Measurements from ENCODE around the gene LNX2.

Gene LNX2

DNA sequence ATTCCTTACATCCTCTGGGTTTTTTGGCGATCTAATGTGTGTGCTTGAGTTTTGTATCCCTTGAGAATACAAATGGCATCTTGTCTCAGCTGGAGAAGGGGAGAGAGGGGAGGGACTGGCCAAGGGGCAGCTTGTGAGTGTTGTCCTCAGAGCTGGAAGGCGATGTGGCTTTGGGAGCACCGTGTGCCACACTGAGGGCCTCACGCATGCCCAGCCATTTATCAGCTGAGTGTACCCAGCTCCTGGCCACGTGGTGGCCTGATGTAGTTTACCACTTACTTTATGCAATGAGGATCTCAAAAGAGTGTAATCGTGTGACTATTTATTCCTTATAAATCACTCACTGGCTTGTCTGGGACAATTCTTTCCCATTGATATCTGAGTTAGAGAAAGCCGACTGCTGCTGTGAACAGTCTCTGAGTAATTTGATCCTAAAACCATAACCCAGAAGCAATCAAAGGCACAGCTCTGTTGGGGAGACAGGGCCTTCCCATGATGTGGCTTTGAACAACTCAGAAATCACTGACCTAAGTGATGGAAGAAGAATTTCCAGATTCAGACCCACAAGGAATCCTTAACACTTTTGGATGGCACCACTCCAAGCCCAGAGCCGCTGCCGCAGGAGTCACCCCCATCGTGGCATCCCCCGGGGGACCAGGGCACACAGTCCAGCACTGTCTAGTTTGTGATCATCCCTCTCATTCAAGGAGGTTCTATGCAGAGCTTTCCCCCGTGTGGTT, 116.0 kb downstream of the LNX2 start:
- DNase-seq (ENCODE audit: low read depth): no peak

DNA sequence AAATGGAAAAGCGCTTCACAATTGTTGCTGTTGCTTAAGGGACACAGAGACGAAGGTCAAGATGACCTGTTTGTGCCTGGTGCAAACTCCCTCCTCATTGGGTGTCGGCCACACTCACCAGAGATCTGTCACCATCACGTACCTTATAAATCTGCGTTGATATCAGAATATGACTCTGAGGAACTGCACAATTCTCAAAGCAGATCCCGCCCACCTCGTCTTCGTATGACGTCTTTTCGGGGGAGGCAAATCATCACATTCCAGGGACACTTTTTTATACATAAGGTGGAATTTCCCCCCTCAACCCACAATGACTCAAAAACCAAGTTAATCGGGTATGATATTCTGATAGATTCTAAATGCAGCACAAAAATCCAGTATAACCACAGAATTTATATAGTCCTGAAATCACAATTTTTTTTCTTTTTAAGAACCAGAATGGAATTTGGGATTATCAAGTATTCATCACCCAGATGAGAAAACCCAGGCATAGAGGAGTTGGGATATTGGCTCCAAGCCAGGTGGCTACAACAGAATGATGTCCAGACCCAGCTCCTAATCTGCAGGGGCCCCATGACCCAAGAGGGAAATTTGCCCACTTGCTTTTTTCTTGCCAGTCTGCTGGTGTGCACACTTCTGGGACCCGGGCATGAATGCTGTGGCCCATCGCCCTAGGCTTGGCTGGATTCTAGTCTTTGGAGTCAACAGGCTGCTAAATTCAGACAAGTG, 119.4 kb downstream of the LNX2 start:
- DNase-seq (ENCODE audit: low read depth): no peak

DNA sequence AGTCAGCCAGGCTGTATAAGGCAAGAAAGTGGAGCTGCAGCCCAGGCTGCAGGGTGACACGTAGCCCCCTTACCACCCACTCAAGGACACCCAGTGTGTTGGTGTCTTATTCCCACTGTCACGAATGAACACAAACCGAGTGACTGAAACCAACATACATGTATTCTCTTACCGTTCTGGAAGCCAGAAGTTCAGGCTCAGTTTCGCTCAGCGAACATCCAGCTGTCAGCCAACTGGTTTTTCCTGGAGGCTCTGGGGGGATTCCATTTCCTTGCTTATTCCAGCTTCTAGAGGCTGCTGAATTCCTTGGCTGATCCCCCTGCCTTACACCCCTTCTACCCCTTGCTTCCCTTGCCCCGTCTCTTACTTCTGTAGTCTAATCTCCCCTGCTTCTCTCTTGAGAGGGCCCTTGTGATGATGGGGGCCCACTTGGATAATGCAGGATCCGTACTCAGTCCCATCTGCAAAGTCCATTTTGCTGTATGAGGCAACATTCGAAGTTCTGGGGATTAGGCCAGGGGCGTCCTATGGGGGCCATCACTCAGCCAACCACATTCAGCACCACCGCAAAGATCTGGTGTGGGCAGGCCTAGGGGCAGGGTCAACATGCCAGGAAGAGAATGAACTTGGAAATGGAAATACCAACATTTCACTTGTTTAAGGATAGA, 122.6 kb downstream of the LNX2 start:
- no peak for DNase-seq (ENCODE audit: low read depth)

DNA sequence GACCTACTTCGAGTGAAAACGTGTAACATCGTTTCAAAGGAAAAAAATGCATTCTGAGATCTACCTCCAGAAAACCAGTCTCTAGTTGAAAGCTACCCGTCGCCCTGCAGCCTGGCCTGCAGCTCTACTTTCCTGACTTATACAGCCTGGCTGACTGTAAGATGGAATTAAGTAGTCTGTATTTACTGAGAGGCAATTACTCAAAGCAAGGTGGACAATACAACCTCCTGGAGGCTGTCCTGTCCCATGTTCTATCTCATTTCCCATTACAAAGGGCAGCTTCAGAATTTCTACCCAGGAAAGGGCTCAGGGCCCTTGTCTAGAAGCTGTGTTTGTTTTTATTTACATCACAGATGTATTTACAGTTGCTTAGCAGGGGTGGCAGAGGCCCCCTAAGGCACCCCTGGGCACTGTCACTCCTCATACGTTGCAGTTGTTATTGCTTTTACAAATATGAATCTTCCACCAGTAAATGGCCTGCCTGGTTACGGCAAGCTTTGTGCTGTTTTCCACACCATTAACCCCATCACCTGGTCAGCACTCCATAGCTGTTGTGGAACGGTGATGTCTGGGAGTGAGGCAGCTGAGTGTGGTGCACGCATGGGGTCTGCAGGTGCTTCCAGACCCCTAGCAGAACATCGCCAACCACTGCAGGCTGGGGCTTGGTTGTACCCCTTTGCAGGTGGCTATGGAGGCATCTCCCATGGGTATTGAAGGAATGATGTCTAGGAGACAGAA, 123.6 kb downstream of the LNX2 start:
- no peak for DNase-seq (ENCODE audit: low read depth)

DNA sequence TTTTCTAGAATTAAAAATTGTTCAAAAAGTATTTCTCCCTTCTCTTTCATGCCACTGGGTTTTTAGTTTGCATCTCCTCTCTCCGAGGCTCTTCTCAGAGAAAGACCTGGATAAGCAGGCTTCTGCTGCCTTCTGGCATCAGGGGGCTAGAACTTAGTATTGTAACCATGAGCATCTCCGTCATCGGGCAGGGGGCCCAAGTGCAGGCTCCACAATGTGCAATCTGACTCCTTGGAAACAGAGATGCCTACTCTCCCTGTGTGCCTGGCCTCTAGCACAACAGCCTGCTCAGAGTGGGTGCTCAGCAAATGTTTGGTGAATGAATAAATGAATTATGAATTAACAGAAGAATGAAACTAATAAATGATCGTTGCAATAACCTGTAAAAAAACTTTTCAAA, 124.3 kb downstream of the LNX2 start:
- DNase-seq (ENCODE audit: low read depth): no peak
